Progenitor cell of endocrine pancreas (in vitro differentiated cells): Measurements from ENCODE around the gene ZNF311. TPM values are rescaled to one million over a fixed set of nuclear protein-coding genes. Genes with fewer than 3 reads are reported as not detected.

Experiments
- DNase-seq: peaks from one replicate; pipeline ENCODE4 v3.0.0; 2021; ENCODE audit warnings: low spot score; ENCODE audit not compliant: unreplicated experiment
- H3K27ac Mint-ChIP-seq: 2 replicates; pipeline ENCODE4 v1.8.0; 2021; ENCODE audit warnings: mild to moderate bottlenecking, moderate library complexity, mixed read lengths
- H3K27me3 Mint-ChIP-seq: 2 replicates; pipeline ENCODE4 v1.8.0; 2021; ENCODE audit warnings: mixed read lengths
- H3K36me3 Mint-ChIP-seq: 2 replicates; pipeline ENCODE4 v1.8.0; 2022; ENCODE audit warnings: mixed read lengths; ENCODE audit not compliant: insufficient read depth
- H3K4me1 Mint-ChIP-seq: 2 replicates; pipeline ENCODE4 v1.8.0; 2021; ENCODE audit warnings: low read depth, mixed read lengths
- H3K4me3 Mint-ChIP-seq: 2 replicates; pipeline ENCODE4 v1.8.0; 2021; ENCODE audit warnings: low read depth, mild to moderate bottlenecking, moderate library complexity, mixed read lengths
- H3K9me3 Mint-ChIP-seq: 2 replicates; pipeline ENCODE4 v1.8.0; 2021; ENCODE audit warnings: low read depth, mixed read lengths
- total RNA-seq: library from RNA; stranded (reverse); gene quantifications from 2 replicates; pipeline ENCODE4 v1.2.1, GENCODE V29; 2021
- TF ChIP-seq, protein P1 (sequence below): fragments of 200-600 bp; sonication (generic); IDR thresholded peaks from one replicate; pipeline ENCODE4 v1.5.0; 2021; ENCODE audit warnings: antibody characterized with exemption, mild to moderate bottlenecking; ENCODE audit not compliant: unreplicated experiment

Gene ZNF311
- total RNA-seq, 1 donor from 2014 or later: 0.91 TPM

DNA sequence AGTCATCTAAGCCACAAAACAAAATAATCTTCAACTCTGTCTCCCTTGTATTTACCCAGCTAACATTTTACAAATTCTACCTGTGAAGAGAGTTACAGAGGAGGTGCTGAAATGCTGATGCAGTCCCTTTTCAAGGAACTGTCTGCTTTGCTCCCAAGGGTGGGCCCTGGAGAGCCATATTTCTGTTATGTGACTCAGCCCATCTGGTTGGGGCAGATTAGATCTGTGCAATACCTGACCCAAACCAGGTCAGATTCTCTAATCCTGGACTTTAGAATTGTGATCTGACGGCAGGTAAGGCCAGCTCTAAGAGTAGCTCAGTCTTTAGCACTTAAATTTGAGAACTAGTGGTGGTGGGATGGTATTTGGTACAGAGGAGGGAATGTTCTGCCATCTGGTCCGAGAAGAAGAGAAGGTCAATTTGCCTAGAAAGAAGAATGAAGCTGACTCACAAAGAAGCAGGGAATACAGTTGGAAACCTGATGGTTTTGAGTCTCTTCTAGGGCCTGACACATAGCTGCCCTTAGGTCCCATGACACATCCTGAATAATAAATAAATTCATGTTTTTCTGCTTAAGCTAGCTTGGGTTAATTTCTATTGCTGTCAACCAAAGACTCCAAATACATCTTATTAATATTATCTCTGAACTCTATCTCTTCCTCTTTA, 8.1 kb downstream of the ZNF311 start:
- no peaks in the 10 kb centered on the region for H3K27me3 Mint-ChIP-seq
- peaks cover 6% of the 10 kb centered on the region for H3K36me3 Mint-ChIP-seq
- no peak overlapping the region for H3K27ac Mint-ChIP-seq
- H3K4me1 Mint-ChIP-seq: no peaks in the 10 kb centered on the region
- H3K4me3 Mint-ChIP-seq: no peak overlapping the region
- peaks cover 7% of the 10 kb centered on the region for H3K9me3 Mint-ChIP-seq
- TF ChIP-seq, protein P1, sequence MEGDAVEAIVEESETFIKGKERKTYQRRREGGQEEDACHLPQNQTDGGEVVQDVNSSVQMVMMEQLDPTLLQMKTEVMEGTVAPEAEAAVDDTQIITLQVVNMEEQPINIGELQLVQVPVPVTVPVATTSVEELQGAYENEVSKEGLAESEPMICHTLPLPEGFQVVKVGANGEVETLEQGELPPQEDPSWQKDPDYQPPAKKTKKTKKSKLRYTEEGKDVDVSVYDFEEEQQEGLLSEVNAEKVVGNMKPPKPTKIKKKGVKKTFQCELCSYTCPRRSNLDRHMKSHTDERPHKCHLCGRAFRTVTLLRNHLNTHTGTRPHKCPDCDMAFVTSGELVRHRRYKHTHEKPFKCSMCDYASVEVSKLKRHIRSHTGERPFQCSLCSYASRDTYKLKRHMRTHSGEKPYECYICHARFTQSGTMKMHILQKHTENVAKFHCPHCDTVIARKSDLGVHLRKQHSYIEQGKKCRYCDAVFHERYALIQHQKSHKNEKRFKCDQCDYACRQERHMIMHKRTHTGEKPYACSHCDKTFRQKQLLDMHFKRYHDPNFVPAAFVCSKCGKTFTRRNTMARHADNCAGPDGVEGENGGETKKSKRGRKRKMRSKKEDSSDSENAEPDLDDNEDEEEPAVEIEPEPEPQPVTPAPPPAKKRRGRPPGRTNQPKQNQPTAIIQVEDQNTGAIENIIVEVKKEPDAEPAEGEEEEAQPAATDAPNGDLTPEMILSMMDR: no peak
- DNase-seq: no peak

DNA sequence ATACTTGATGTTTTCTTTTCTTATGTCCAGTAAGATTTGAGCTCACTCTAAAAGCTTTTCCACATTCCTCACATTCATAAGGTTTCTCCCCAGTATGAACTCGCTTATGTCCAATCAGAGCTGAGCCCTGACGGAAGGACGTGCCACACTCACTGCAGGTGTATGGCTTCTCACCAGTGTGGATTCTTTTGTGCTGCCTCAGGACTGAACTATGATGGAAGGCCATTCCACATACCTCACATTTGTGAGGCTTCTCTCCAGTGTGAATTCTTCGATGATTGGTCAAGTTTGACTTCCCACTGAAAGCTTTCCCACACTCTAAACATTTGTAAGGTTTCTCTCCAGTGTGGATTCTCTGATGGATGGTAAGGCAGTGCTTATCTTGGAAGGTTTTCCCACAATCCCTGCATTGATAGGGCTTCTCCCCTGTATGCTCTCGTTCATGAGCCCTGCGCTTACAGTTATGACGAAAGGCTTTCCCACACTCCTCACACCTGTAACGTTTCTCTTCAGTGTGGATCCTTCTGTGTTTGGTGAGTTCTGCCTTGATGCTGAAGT, 9.9 kb downstream of the ZNF311 start:
- H3K27me3 Mint-ChIP-seq: no peaks in the 10 kb centered on the region
- H3K4me1 Mint-ChIP-seq: no peaks in the 10 kb centered on the region
- DNase-seq: no peak
- peaks cover 7% of the 10 kb centered on the region for H3K9me3 Mint-ChIP-seq
- H3K36me3 Mint-ChIP-seq: peaks cover 6% of the 10 kb centered on the region
- no peak overlapping the region for H3K27ac Mint-ChIP-seq
- TF ChIP-seq, protein P1: no peak
- H3K4me3 Mint-ChIP-seq: no peak overlapping the region

DNA sequence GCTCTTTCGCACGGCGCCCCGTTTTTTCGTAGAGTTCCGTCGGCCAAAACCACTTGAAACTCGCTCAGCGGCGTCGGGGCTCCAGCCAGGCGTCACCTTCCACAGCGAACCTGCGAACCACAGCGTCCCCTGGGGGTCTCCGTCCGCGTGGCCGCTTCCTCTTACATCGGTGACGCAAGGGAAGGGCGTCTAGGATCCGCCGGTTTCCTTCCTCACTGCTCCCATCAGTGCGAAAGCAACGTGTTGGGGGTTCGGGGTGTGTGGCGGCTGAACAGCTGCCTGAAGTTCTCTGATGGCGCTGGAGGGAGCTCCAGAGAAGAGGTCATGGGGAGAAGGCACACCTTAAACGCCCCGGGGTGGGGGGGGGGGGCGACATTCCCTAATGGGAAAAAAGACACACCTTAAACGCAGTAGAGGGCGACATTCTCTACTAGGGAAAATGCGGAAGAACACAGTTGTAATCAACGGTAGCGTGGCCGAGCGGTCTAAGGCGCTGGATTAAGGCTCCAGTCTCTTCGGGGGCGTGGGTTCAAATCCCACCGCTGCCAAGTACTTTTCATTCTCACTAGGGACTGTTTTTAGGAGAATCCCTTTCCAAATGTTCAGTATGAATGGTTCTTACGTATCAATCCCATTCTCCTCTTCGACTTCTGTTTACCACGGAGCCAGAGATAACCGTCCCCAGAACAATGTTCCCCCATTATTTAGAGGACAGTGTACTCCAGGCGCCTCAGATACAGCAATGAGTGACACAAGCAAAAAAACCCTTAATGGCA, 16.4 kb downstream of the ZNF311 start:
- peaks cover 8% of the 10 kb centered on the region for H3K27me3 Mint-ChIP-seq
- peaks cover 9% of the 10 kb centered on the region for H3K4me1 Mint-ChIP-seq
- peaks cover 3% of the 10 kb centered on the region for H3K9me3 Mint-ChIP-seq
- TF ChIP-seq, protein P1: peak; percentile 72
- peak overlapping the region; percentile 69 for H3K4me3 Mint-ChIP-seq
- peaks cover 5% of the 10 kb centered on the region for H3K36me3 Mint-ChIP-seq
- DNase-seq: peak; percentile 58
- H3K27ac Mint-ChIP-seq: peak overlapping the region; percentile 20

DNA sequence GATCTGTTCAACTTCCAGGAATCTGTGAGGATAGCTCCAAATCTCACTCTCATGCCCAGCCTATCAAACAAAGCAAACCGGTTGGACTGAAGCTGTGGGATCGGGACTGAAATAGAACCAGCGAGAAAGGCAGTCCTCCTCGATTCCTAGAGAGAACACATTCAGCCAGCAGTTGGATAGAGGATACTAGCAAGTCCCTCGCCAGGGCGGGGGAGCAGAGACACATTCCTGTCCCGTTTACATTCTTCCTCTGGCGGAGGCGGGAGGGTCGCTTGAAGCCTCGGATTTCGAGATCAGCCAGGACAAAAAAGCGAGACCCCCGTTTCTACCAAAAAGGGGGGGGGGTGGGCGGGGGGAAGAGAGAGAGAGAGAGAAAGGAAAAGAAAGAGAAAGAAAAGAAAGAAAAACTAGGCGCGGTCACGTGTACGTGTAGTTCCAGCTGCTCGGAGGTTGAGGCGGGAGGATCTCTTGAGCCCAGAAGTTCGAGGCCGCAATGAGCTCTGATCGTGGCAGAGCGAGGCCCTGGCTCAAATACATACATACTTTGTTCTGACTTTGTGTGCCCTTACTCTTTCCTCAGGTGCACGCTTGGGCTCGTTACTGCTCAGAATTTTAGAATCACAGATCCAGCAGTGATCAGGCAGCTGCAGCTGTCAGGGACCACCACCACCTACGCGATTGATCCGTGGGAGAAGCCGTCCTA, 19.5 kb downstream of the ZNF311 start:
- peak overlapping the region; percentile 94 for H3K27ac Mint-ChIP-seq
- DNase-seq: peak; percentile 65
- H3K36me3 Mint-ChIP-seq: peaks cover 5% of the 10 kb centered on the region
- peaks cover 18% of the 10 kb centered on the region for H3K4me1 Mint-ChIP-seq
- peak overlapping the region; percentile 79 for H3K4me3 Mint-ChIP-seq
- TF ChIP-seq, protein P1: no peak
- H3K27me3 Mint-ChIP-seq: peaks cover 8% of the 10 kb centered on the region
- peaks cover 3% of the 10 kb centered on the region for H3K9me3 Mint-ChIP-seq

DNA sequence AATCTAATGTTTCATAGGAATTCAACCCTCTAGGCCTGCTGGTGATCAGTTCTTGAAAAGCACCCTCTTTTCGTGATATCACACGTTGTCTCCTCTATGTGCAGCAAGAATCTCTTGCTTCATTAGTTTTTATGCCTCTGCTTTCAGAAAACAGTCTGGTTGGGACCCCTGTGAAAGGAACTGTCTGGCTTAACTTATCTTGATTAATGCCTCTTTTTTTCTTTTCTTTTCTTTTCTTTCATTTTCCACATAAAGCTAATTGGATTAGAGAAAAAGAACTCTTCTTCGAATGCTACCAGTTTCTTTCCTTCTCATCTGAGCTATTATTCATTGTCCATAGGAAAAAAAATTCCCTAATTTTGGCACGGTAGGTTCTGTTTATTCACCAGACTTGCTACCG, 21.3 kb downstream of the ZNF311 start:
- H3K36me3 Mint-ChIP-seq: peaks cover 5% of the 10 kb centered on the region
- peaks cover 3% of the 10 kb centered on the region for H3K9me3 Mint-ChIP-seq
- H3K27ac Mint-ChIP-seq: peak overlapping the region; percentile 79
- DNase-seq: no peak
- peaks cover 8% of the 10 kb centered on the region for H3K27me3 Mint-ChIP-seq
- peak overlapping the region; percentile 18 for H3K4me3 Mint-ChIP-seq
- TF ChIP-seq, protein P1: no peak
- peaks cover 31% of the 10 kb centered on the region for H3K4me1 Mint-ChIP-seq
